ENCODE results near the gene IMMT.
A peak's percentile ranks its signal among the peaks of the same experiment; 100 is the strongest.

IMMT gene

DNA sequence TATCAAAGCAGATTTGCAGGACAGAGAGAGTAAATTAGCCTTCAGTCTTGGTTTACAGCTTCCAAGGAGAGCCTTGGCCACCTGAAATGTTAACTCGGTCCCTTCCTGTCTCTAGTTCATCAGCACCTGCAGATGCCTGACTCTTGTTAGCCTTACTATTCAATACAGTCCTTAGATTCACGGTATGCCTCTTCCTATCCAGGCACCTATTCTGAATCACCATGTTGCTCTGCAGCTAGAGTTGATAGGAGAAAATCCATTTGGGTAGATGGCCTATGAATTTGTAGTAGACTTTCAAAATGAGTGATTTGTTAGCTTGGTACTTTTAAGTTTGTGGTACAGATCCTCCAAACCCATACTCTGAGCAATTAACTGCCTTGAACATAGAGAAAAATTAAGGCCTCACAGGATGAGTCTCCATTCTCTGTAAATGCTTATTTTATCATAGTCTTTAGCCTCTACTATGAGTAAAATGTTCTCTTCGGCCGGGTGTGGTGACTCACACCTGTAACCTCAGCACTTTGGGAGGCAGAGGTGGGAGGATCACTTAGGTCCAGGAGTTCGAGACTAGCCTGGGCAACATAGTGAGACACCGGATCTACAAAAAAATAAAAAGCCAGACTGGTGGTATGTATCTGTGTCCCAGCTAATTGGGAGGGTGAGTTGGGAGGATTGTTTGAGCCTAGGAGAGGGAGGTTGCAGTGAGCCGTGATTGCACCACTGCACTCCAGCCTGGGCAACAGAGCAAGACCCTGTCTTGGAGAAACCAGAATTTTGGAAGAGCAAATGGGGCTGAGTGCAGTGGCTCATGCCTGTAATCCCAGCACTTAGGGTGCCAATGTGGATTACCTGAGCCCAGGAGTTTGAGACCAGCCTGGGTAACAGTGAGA is 56.3 kb downstream of the IMMT start:
- DNase-seq, result no peak

DNA sequence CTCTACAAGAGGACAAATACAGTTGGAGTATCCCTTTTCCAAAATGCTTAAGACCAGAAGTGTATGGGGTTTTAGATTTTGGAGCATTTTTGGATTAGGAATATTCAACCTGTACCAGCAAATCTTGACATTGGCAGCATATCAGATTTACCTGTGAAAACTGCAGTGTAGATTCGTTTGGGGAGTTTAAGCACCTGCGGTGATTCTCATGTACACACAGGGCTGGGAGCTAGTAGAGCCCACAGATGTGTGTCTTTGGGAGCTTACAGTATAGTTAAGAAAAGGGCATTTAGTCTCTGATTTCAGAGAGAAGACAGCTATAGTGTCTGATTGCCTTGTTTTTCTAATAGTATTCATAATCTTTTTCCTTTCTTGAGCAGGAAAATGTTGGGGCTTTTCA is 59.1 kb downstream of the IMMT start:
- DNase-seq, result no peak

DNA sequence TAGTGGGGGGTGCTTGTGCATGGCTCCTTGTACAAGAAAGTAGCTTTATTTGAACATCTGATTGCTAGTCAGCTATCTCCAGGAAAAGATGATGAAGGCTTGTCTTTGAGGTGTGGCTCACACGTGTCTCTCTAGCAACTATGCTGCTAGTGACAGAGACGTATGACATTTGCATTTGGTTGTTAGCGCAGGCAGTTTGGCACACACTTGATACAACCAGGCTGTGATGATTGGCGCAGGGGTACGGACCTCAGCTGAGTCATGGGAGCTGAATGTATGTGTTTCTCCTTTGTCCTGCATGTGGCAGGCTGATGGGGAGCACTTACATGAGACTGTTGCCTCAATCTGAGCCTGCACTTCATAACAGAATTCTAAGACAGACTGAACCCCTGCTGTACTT is 59.6 kb downstream of the IMMT start:
- DNase-seq, result no peak

DNA sequence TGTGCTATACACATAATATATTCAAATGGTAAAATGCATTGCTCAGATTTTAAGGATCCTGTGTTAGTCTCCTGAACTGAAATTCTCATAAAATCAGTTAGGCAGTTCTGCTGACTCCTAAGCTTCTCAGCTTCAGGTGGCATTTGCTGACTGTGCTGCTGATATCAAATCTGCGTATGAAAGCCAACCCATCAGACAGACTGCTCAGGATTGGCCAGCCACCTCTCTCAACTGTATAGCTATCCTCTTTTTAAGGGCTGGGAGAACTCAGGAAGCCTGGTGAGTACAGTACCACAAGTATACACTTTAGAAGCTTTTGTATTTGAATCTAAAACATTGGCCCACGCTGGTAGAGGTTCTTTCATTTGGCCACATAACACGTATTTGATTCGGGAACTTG is 60.6 kb downstream of the IMMT start:
- DNase-seq, result no peak

DNA sequence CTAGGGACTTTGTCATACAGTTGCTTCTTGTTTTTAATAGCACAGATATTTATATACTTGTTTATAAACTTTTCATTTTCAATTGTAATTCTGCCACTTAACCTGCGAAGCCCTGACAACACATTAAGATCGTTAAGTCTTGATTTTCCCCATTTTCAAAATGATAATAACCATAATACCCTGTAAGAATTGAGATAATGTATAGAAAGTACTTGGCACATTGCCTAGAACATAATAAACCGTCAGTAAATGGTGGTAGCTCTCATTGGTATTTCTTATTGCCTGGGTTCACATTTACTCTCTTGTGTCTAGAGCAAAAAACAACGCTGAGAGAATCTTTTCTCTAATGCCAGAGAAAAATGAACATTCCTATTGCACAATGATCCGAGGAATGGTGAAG is 70.6 kb downstream of the IMMT start:
- DNase-seq, result no peak

DNA sequence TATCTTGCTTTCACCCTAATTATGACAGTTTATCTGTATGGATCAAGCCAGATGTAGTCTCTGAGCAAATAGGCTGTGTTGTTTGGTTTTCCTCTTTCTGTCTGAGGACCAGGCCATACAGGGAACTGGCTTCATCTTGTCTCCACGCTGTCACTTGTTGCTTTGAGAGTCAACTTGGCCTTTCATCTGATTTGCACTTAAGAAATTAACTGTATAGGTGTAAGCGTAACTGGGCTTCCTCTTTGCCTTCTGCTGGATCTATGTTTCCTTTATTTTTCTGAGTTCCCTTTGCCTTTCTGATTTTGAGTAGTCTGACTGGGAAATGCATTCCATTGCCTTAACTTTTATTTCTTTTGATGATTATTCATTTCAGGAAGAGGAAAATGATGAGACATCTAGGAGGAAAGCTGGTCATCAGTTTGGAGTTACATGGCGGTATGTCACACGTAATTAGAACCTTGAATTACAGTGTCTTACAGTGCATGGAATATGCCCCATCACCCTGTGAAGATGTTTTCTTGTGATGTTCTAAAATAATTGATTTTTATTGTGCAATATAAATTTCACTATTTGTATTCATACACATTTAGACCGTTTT is 71.8 kb downstream of the IMMT start:
- DNase-seq, result no peak

DNA sequence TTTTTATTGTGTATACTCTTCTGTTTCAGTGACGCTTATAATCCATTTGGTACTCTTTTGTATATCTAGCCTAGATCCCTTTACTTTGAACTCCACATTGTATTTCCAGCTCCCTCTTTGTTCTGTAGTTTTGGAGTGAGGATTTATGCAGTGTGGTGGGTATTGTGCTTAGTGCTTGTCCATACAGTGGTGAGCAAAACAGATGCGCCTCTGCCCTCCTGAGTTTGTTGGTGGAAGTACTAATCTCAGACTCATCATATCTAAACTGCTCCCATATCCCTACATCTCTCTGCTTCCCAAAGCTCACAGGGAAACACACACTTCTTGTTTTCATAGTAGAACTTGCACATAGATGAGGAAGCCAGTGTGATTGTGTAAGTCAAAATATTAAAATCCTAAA is 77.1 kb downstream of the IMMT start:
- no peak for DNase-seq

DNA sequence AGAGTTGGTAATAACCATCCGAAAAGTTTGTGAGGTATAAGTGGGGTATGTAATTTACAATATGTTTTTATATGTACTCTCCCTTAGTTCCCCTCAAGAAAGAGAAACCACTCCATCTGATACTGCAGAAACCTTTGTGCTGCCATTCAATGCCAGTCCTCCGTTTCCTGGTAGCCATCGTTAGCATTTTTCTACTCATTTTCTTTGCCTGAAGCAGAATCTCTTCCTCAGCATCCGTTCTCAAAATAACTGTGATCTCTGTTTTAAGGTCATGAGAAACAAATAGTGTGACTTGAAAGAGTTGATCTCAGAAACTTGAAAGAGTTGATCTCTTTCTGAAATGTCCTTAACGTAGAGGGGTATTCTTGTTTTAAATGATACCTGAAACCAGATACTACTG is 88.2 kb downstream of the IMMT start:
- DNase-seq, result no peak

DNA sequence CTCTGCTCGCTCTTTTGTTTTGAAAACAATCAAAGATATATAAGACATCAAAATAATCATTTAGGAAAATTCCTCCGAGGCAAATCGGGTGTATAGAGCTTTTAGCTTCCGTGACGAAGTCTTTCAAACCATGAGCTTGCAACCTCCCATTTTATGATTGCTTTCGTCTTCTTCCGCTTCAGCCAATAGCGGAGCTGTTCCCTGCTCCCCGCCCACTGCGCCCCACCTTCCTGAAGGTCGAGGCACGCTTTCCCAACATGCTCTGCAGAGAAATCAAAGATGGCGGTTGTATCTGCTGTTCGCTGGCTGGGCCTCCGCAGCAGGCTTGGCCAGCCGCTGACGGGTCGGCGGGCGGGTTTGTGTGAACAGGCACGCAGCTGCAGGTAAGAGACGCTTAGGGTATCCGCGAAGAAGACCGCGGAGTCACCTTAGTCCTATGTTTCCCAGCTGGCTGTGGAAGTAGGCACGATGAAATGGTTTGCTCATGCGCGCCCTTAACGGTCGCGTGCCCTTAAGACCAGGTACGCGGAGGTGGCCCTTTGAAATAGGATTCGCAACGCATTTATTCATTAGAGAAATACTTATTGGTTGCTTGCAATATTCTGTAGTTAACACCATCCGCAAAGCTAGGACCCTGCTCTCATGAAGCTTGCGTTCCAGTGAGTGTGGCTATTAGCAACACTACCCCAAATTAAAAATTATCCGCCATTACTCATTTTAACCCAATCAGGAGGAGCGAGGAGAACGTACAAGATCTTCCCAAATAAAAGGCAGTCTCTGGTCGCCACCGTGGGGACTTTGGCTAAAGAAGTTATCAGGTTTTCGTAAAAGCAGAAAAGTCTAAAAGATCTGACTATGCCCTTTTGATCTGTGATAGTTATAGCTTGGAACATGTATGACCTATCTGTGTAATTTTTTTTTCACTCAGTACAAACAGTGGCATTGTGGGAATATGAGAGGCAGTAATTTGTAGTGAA is 89.0 kb downstream of the IMMT start, which contains the start of gene PTCD3:
Gene PTCD3 (plus strand): TSS at position 267 of the 977 bp plus-strand sequence. CDS start 13 bp downstream, at position 280.
- peak; percentile 97 for DNase-seq

DNA sequence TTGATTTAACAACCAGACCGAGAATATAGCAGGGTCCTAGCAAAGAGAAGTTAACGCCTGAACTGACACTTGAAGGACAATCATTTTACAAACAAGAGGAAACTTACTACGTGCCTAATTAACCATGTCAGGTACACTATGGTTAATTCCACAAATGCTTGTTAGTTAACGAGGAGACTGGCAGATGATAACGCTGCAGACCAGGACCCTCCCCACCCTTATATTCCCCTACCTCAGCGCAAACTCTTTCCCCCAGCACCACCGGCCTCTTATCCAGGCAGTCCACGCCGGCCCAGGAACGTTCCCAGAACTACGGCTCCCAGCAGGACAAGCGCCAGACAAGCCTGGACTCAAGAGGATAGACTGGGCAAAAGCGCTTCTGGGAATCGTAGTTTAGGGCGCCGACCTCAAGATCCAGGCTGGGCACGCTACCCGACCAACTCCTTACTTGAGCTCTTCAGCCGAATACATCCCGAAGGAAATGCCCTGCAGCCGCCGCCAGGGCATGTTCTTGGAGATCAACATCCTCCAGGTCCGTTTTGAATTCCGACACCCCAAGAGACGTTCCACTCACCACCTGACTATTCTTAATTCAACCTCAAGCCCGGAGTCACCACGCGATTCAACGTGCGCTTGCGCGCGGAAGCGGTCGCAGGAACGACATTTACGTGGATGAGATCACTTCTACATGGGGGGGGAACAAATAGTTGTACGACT is 89.9 kb downstream of the IMMT start, which contains the start of gene POLR1A:
Gene POLR1A (minus strand): TSS at position 635 of the 717 bp plus-strand sequence. CDS start 110 bp downstream, at position 525.
- peak; percentile 92 for DNase-seq

DNA sequence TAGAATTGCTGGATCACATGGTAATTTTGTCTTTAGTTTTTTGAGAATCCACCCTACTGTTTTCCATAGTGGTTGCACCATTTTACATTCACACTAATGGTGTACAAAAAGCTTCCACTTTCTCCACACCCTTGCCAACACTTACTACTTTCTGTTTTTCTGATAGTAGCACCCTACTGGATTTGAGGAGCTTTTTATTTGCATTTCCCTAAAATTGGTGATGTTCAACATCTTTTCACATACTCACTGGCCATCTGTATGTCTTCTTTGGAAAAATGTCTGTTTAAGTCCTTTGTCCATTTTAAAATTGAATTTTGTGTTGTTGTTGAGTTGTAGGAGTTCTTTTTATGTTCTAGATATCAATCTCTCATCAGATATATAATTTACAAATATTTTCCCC is 93.1 kb downstream of the IMMT start:
- DNase-seq, result no peak

DNA sequence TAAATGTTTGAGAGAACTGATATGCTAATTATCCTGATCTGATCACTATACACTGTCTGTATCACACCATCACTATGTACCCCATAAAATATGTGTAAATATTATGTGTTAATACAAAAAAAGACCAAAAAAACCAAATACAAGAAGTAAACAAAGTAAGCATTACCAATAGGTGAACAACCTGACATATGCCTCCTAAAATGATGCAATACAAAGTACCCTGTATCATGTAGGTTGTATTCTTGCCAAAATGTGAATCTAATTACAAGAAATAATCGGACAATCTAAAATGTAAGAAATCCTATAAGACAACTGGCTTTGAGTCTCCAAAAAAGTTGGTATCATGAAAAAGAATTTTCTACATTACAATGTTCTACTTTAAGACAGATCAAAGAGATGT is 97.3 kb downstream of the IMMT start:
- no peak for DNase-seq

DNA sequence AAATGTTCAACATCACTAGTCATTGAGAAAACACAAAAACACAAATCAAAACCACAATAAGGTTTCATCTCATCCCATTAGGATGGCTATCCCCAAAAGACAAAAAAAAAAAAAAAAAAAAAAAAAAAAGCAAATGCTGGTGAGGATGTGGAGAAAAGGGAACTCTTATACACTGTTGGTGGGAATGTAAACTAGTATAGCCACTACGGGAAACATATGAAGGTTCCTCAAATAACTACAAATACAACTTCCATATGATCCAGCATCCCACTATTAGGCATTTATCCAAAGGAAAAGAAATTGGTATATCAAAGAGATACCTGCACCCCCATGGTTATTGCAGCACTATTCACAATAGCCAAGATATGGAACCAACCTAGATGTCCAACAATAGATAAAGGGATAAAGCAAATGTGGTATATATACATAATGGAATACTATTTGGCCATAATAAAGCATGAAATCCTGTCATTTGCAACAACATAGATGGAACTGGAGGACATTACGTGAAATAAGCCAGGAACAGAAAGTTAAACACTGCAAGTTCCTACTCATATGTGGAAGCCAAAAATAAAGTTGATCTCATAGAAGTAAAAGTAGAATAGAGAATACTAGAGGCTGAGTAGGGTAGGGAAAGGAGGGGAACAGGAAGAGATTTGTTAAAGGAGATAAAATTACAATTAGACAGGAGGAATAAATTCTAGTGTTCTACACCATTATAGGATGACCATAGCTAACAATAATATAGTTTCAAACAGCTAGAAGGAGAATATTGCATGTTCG is 98.0 kb downstream of the IMMT start:
- no peak for DNase-seq

DNA sequence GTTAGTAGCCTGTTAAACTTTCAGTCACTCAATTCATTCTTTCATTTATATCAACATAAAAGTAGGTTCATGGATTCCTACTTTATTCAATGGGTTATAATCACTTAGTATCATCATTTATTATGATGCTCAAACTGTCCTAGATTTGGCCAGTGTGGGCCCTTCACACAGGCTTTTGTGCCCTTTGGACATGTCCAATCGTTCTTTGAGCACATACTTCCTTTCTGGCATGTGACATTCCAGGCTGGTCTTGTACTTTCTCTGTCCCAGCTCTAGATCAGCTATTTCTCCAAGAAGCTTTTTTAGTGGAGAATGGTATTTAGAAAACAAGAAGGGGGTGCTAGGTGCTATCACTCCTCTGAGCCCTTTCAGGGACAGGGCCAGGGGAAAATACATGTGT is 101.0 kb downstream of the IMMT start:
- DNase-seq, result no peak

All from DMS79 (cell line).